Measurements from ENCODE around the gene SLC38A8. TPM values are rescaled to one million over a fixed set of nuclear protein-coding genes. Genes with fewer than 3 reads are reported as not detected.

The SLC38A8 gene
- total and polyA plus RNA-seq, 8 donors, result 0.08 TPM; not detected in 7

DNA sequence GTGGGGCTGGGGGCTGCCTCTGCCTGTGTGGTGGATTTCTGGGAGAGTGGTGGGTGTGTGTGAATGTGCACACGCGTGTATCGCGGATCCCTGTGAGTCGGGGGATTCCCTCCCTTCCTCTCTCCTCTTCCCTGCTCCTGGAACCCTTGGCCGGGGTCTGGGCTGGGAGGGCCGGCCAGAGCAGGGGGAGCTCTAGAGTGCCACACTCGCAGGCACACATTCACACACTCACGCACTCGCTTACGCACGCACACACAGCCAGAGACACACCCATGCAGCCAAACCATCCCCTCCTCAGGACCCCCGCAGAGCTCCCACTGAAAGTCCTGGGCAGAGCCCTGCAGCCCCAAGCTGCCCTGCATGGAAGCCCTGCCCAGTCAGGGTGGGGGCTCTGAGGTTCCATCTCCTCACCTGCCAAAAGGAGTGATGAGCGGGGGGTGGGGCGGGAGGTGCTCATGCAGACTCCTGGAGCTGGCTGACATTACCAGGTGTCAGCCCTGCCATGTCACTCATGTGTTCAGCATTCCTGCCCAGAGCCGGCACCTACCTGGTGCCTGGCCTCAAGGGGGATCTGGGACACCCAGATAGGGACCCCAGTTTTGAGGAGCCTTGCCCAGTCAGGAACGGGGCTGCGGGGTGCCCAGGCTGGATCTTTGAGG lies 72.7 kb downstream of the SLC38A8 start:
- WGBS, 5 donors, result 40 to 52% (median 49%) methylated on average over 10 to 18 of the region's 18 CpGs
- Histone ChIP-seq H3K27me3 (peaks cover 0 to 36% (median 20%) of the 10 kb centered on the region in 3 donors), H3K9me3 (no peaks in the 10 kb centered on the region), H3K36me3 (peaks cover 6 to 16% (median 15%) of the 10 kb centered on the region in 4 donors), H3K4me3 (no peak overlapping the region), H3K4me1 (peaks cover 0 to 12% (median 8%) of the 10 kb centered on the region in 4 donors), H3K27ac (no peak overlapping the region)
- intact Hi-C loops (cut with DNase I; ENCODE audit: low total_unique reads), result loop anchor here (5.0 to 10.0 kb wide), 3 partner anchors 75 to 225 kb away; partner anchors contain the start of genes ADAD2 and SLC38A8
- no peak for DNase-seq
- no peak for TF ChIP-seq POLR2AphosphoS5 (IDR thresholded peaks at IDR 0.05)
- TF ChIP-seq POLR2A (IDR thresholded peaks at IDR 0.05), result no peak
- TF ChIP-seq EP300 (IDR thresholded peaks at IDR 0.05), result no peak
- TF ChIP-seq, protein P1, sequence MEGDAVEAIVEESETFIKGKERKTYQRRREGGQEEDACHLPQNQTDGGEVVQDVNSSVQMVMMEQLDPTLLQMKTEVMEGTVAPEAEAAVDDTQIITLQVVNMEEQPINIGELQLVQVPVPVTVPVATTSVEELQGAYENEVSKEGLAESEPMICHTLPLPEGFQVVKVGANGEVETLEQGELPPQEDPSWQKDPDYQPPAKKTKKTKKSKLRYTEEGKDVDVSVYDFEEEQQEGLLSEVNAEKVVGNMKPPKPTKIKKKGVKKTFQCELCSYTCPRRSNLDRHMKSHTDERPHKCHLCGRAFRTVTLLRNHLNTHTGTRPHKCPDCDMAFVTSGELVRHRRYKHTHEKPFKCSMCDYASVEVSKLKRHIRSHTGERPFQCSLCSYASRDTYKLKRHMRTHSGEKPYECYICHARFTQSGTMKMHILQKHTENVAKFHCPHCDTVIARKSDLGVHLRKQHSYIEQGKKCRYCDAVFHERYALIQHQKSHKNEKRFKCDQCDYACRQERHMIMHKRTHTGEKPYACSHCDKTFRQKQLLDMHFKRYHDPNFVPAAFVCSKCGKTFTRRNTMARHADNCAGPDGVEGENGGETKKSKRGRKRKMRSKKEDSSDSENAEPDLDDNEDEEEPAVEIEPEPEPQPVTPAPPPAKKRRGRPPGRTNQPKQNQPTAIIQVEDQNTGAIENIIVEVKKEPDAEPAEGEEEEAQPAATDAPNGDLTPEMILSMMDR (IDR thresholded peaks at IDR 0.05), result no peak

DNA sequence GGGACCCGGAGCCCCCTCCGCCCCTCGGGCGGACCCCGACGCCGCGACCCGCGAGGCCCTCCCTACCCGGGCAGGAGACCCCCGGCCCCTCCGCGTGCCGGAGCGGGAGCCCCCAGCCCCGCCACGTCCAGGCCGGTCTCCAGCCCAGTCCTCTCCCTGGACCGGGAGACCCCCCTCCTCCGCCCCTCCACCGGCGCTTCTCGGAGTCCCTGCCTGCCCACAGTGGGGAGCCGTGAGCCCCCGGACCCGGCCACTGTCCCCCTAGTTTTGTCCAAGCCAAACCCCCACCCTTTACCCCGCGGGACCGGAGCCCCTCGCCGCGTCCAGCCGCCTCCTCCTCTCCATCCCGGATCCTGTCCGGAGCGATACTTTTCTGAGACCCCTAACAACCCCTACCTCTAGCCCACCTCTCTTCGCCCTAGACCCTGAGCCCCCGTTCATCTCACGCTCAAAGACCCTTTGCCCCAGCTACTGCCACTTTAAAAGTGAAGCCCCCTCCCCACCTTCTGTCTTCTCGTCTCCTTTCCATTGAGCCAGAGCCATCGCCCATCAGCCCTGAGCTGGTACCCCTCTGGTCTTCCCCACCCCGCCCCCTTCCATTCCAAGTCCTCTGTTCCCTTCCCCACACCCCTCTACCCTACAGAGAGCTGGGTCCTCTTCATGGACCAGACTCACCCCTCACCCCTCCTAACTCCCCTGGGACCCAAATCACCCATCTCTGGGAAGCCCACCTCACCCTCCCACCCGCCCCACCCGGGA lies 73.5 kb downstream of the SLC38A8 start:
- TF ChIP-seq EP300 (IDR thresholded peaks at IDR 0.05), result no peak
- peak overlapping the region in 3 of 4 donors; percentile 6 to 24 (median 9) for H3K4me3 ChIP-seq
- peaks cover 6 to 24% (median 23%) of the 10 kb centered on the region in 4 donors for H3K36me3 ChIP-seq
- H3K27me3 ChIP-seq, result peaks cover 0 to 33% (median 20%) of the 10 kb centered on the region in 3 donors
- intact Hi-C loops (cut with DNase I; ENCODE audit: low total_unique reads), result loop anchor here (5.0 kb wide), 1 partner anchor 93 kb away; no protein-coding TSS in a partner anchor
- no peaks in the 10 kb centered on the region for H3K9me3 ChIP-seq
- WGBS, 5 donors, result 7 to 12% (median 8%) methylated on average over 25 to 45 of the region's 45 CpGs
- peaks cover 0 to 12% (median 8%) of the 10 kb centered on the region in 4 donors for H3K4me1 ChIP-seq
- no peak overlapping the region for H3K27ac ChIP-seq
- no peak for DNase-seq

DNA sequence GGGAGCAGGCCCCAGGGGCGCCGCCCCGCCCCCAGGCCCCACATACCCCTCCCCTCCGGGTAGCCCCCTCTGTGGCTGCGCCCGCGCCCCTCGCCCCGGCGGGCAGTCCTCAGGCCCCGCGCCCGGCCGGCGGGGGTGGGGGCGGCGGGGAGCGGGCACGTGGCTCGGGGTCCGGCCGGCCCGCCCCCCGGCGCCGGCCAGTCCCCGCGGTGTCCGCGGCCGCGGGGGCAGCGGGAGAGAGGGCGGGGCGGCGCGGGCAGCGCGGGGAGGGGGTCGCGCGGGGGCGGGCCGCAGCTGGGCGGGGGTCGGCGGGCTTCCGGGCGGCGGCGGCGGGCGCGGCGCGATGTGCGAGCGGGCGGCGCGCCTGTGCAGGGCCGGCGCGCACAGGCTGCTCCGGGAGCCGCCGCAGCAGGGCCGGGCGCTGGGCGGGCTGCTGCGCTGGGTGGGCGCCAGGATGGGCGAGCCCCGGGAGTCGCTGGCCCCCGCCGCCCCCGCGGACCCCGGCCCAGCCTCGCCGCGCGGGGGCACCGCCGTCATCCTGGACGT lies 74.2 kb downstream of the SLC38A8 start:
- intact Hi-C loops (cut with DNase I; ENCODE audit: low total_unique reads), result loop anchor here (5.0 kb wide), 1 partner anchor 94 kb away; no protein-coding TSS in a partner anchor
- Histone ChIP-seq H3K4me1 (peaks cover 0 to 12% (median 8%) of the 10 kb centered on the region in 4 donors), H3K4me3 (peak overlapping the region; percentile 31 to 42 (median 40)), H3K27me3 (peaks cover 0 to 29% (median 20%) of the 10 kb centered on the region in 3 donors), H3K27ac (no peak overlapping the region), H3K36me3 (peaks cover 6 to 31% (median 30%) of the 10 kb centered on the region in 4 donors), H3K9me3 (no peaks in the 10 kb centered on the region)
- peak in 1 of 2 donors; percentile 46 for DNase-seq
- TF ChIP-seq EP300 (IDR thresholded peaks at IDR 0.05) (no peak), POLR2AphosphoS5 (IDR thresholded peaks at IDR 0.05) (no peak), POLR2A (IDR thresholded peaks at IDR 0.05) (no peak)
- TF ChIP-seq, protein P1 (IDR thresholded peaks at IDR 0.05), result no peak
- 0 to 5% (median 3%) methylated on average over 6 to 84 of the region's 87 CpGs for WGBS, 5 donors

DNA sequence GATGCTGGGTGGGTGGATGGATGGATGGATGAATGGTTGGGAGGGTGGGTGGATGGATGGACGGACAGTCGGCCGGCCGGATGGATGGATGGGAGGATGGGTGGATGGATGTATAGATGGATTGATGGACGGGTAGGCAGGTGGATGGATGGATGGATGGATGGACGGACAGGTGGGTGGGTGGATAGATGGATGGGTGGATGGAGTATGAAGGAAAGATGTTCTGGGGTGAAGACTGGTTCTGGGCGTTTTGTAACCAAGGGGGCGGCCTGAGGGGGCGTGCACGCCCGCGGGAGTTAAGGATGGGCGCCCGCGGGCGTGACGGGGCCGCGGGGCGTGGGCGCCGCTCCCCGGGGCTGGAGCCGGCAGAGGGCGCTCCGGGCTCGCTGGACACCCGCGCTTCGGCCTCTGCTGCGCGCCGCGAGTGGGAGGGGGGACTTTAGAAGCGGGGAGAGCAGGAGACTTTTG lies 74.7 kb downstream of the SLC38A8 start, which contains the start of gene NECAB2:
NECAB2 (plus strand) TSS at position 407 of the 468 bp plus-strand sequence. CDS start 405 bp downstream, outside the sequence.
- no peak for TF ChIP-seq EP300 (IDR thresholded peaks at IDR 0.05)
- TF ChIP-seq, protein P1 (IDR thresholded peaks at IDR 0.05), result peak in 3 of 7 experiments; percentile 34 to 67 (median 60)
- TF ChIP-seq POLR2AphosphoS5 (IDR thresholded peaks at IDR 0.05), result no peak
- no peak for TF ChIP-seq POLR2A (IDR thresholded peaks at IDR 0.05)
- Histone ChIP-seq H3K27ac (no peak within 1 kb of the TSS), H3K9me3 (no peaks in the 10 kb centered on the region), H3K27me3 (peaks cover 0 to 29% (median 20%) of the 10 kb centered on the region in 3 donors), H3K36me3 (peaks cover 9 to 36% (median 35%) of the 10 kb centered on the region in 4 donors), H3K4me1 (peaks cover 0 to 12% (median 8%) of the 10 kb centered on the region in 4 donors), H3K4me3 (peak within 1 kb of the TSS; percentile 31 to 42 (median 40))
- DNase-seq, result peak; percentile 43 to 72
- WGBS, 5 donors, result 10 to 24% (median 12%) methylated on average over 20 to 35 of the region's 35 CpGs
- intact Hi-C loops (cut with DNase I; ENCODE audit: low total_unique reads), result loop anchor here (5.0 kb wide), 1 partner anchor 94 kb away; no protein-coding TSS in a partner anchor
